Measurements from ENCODE around the gene BYSL.

The BYSL gene, protein sequence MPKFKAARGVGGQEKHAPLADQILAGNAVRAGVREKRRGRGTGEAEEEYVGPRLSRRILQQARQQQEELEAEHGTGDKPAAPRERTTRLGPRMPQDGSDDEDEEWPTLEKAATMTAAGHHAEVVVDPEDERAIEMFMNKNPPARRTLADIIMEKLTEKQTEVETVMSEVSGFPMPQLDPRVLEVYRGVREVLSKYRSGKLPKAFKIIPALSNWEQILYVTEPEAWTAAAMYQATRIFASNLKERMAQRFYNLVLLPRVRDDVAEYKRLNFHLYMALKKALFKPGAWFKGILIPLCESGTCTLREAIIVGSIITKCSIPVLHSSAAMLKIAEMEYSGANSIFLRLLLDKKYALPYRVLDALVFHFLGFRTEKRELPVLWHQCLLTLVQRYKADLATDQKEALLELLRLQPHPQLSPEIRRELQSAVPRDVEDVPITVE

GRCh38 chr6:41920921-41921711 is at the start of gene BYSL, which contains the start of gene MED20:
TSS of gene BYSL (plus strand) at chr6:41921499. CDS start at chr6:41921563, 64 bp downstream.
TSS of gene MED20 (minus strand) at chr6:41921139. CDS start at chr6:41921018, 121 bp downstream.
- TF ChIP-seq, protein P1, sequence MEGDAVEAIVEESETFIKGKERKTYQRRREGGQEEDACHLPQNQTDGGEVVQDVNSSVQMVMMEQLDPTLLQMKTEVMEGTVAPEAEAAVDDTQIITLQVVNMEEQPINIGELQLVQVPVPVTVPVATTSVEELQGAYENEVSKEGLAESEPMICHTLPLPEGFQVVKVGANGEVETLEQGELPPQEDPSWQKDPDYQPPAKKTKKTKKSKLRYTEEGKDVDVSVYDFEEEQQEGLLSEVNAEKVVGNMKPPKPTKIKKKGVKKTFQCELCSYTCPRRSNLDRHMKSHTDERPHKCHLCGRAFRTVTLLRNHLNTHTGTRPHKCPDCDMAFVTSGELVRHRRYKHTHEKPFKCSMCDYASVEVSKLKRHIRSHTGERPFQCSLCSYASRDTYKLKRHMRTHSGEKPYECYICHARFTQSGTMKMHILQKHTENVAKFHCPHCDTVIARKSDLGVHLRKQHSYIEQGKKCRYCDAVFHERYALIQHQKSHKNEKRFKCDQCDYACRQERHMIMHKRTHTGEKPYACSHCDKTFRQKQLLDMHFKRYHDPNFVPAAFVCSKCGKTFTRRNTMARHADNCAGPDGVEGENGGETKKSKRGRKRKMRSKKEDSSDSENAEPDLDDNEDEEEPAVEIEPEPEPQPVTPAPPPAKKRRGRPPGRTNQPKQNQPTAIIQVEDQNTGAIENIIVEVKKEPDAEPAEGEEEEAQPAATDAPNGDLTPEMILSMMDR (IDR thresholded peaks at IDR 0.05; ENCODE audit: extremely low read depth, insufficient read depth, missing control alignments): peak; percentile 87
- in situ Hi-C loops (cut with MboI; ENCODE audit: low pct_unique_long_range_greater_than_20kb, low sequenced_read_pairs, unreplicated experiment): loop anchor here (10.0 kb wide), 1 partner anchor 124 kb away; no protein-coding TSS in a partner anchor
- peak; percentile 96 for DNase-seq (ENCODE audit: low spot score)

DNA sequence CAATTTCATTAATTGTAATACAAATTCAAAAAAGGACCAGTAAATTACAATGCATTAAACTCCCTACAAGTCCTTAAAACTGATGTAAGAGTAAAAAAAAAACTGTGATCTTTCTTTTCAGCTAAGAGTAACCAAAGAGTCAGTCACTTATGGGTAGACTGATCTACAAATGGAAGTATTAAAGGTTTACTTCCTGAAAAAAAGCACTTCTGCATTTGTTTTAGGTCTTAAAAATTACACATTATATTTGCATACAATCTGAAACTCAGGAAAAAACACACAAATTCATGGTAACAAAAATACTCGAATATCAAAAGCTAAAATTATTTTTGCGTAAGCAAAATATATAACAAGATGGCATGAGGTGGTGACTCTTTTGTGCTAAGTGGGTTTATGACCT is 49.6 kb upstream of the BYSL start:
- TF ChIP-seq, protein P1 (IDR thresholded peaks at IDR 0.05; ENCODE audit: extremely low read depth, insufficient read depth, missing control alignments): no peak
- DNase-seq (ENCODE audit: low spot score): no peak
- in situ Hi-C loops (cut with MboI; ENCODE audit: low pct_unique_long_range_greater_than_20kb, low sequenced_read_pairs, unreplicated experiment): no loop called here

DNA sequence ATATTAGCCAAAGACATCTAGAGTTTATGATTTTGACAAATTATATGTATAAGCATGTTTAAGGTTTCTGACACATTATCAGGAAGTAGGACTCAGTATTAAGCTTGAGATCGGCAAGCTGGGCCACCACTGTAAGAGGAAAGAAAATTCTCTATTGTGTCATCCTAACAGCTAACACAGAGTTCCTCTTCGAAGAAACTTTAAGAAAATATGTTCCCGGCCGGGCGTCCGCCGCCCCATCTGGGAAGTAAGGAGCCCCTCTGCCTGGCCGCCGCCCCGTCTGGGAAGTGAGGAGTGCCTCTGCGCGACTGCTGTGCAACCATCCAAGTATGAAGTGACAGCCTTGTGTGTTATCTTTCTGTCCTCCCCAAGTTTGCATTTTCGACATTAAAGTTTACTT is 49.2 kb upstream of the BYSL start:
- DNase-seq (ENCODE audit: low spot score): no peak
- TF ChIP-seq, protein P1 (IDR thresholded peaks at IDR 0.05; ENCODE audit: extremely low read depth, insufficient read depth, missing control alignments): no peak

GRCh38 chr6:41874741-41875140 is 46.6 kb upstream of the BYSL start:
- in situ Hi-C loops (cut with MboI; ENCODE audit: low pct_unique_long_range_greater_than_20kb, low sequenced_read_pairs, unreplicated experiment): no loop called here
- TF ChIP-seq, protein P1 (IDR thresholded peaks at IDR 0.05; ENCODE audit: extremely low read depth, insufficient read depth, missing control alignments): no peak
- DNase-seq (ENCODE audit: low spot score): no peak

More for the DNA sequence above, 49.2 kb upstream of the BYSL start:
- in situ Hi-C loops (cut with MboI; ENCODE audit: low pct_unique_long_range_greater_than_20kb, low sequenced_read_pairs, unreplicated experiment): no loop called here

GRCh38 chr6:41877051-41877680 is 44.1 kb upstream of the BYSL start:
- in situ Hi-C loops (cut with MboI; ENCODE audit: low pct_unique_long_range_greater_than_20kb, low sequenced_read_pairs, unreplicated experiment): no loop called here
- TF ChIP-seq, protein P1 (IDR thresholded peaks at IDR 0.05; ENCODE audit: extremely low read depth, insufficient read depth, missing control alignments): no peak
- no peak for DNase-seq (ENCODE audit: low spot score)

GRCh38 chr6:41878246-41878645 is 43.1 kb upstream of the BYSL start:
- in situ Hi-C loops (cut with MboI; ENCODE audit: low pct_unique_long_range_greater_than_20kb, low sequenced_read_pairs, unreplicated experiment): no loop called here
- DNase-seq (ENCODE audit: low spot score): no peak
- TF ChIP-seq, protein P1 (IDR thresholded peaks at IDR 0.05; ENCODE audit: extremely low read depth, insufficient read depth, missing control alignments): no peak
